ENCODE measurements around the gene CACNB3. TPM values are rescaled to one million over a fixed set of nuclear protein-coding genes. Genes with fewer than 3 reads are reported as not detected.
"Not testable (repeated sequence)": the region's sequence is repeated elsewhere in the genome, so short reads cannot be mapped to it uniquely, and the experiment has no call there.

The CACNB3 gene
- total and polyA plus RNA-seq, 8 donors = under 0.01 to 140 (median 12.7) TPM

DNA sequence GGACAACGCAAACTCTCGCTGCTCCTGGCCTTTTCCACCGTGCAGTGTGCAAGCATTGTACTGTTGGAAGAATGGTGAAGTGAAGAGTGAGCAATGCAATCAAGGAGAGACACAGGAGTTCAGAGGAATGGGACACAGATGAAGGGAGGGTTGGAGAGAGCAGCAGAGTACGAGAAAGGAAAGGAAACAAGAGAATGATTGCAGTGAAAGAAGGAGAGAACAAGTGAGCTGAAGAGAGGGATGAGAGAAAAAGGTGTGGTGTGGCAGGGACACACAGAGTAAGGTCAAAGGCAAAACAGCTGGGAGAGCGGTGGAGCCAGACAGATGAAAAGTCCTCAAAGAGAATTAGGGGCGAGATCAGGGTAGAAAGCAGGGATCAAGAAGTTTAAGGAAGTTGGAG is 13.0 kb downstream of the CACNB3 start:
- Histone ChIP-seq H3K27ac (no peak overlapping the region), H3K4me1 (no peaks in the 10 kb centered on the region), H3K36me3 (peaks cover 75 to 100% (median 100%) of the 10 kb centered on the region in 4 donors), H3K27me3 (no peaks in the 10 kb centered on the region), H3K9me3 (no peaks in the 10 kb centered on the region), H3K4me3 (no peak overlapping the region)
- WGBS, 5 donors = 84 to 88% (median 86%) methylated on average over 6 of the region's 6 CpGs
- no peak for DNase-seq
- intact Hi-C loops (cut with DNase I; ENCODE audit: low total_unique reads) = no loop called here
- TF ChIP-seq EP300 (IDR thresholded peaks at IDR 0.05) = no peak
- TF ChIP-seq, protein P1, sequence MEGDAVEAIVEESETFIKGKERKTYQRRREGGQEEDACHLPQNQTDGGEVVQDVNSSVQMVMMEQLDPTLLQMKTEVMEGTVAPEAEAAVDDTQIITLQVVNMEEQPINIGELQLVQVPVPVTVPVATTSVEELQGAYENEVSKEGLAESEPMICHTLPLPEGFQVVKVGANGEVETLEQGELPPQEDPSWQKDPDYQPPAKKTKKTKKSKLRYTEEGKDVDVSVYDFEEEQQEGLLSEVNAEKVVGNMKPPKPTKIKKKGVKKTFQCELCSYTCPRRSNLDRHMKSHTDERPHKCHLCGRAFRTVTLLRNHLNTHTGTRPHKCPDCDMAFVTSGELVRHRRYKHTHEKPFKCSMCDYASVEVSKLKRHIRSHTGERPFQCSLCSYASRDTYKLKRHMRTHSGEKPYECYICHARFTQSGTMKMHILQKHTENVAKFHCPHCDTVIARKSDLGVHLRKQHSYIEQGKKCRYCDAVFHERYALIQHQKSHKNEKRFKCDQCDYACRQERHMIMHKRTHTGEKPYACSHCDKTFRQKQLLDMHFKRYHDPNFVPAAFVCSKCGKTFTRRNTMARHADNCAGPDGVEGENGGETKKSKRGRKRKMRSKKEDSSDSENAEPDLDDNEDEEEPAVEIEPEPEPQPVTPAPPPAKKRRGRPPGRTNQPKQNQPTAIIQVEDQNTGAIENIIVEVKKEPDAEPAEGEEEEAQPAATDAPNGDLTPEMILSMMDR (IDR thresholded peaks at IDR 0.05) = no peak
- no peak for TF ChIP-seq POLR2A (IDR thresholded peaks at IDR 0.05)
- TF ChIP-seq POLR2AphosphoS5 (IDR thresholded peaks at IDR 0.05) = no peak

- Histone ChIP-seq H3K36me3 (peaks cover 88 to 100% (median 100%) of the 10 kb centered on the region in 4 donors), H3K27me3 (no peaks in the 10 kb centered on the region), H3K9me3 (no peaks in the 10 kb centered on the region), H3K4me1 (no peaks in the 10 kb centered on the region), H3K4me3 (no peak overlapping the region), H3K27ac (no peak overlapping the region)
- intact Hi-C loops (cut with DNase I; ENCODE audit: low total_unique reads) = no loop called here
- WGBS, 5 donors = 87 to 93% (median 90%) methylated on average over 12 of the region's 12 CpGs
- no peak for DNase-seq
- TF ChIP-seq POLR2A (IDR thresholded peaks at IDR 0.05) (no peak), EP300 (IDR thresholded peaks at IDR 0.05) (no peak), POLR2AphosphoS5 (IDR thresholded peaks at IDR 0.05) (no peak)
- TF ChIP-seq, protein P1 (IDR thresholded peaks at IDR 0.05) = no peak
Observed at GRCh38 chr12:48832321-48833060, 14.2 kb downstream of the CACNB3 start.

GRCh38 chr12:48838048-48838447 is 19.8 kb downstream of the CACNB3 start:
- intact Hi-C loops (cut with DNase I; ENCODE audit: low total_unique reads) = no loop called here
- Histone ChIP-seq H3K9me3 (no peaks in the 10 kb centered on the region), H3K27ac (no peak overlapping the region), H3K36me3 (peaks cover 79 to 97% (median 94%) of the 10 kb centered on the region in 4 donors), H3K4me3 (no peak overlapping the region), H3K4me1 (no peaks in the 10 kb centered on the region), H3K27me3 (no peaks in the 10 kb centered on the region)
- no peak for DNase-seq
- TF ChIP-seq EP300 (IDR thresholded peaks at IDR 0.05) (no peak), POLR2AphosphoS5 (IDR thresholded peaks at IDR 0.05) (no peak), POLR2A (IDR thresholded peaks at IDR 0.05) (no peak)
- TF ChIP-seq, protein P1 (IDR thresholded peaks at IDR 0.05) = no peak
- WGBS, 5 donors = 78 to 84% (median 83%) methylated on average over 4 of the region's 4 CpGs

DNA sequence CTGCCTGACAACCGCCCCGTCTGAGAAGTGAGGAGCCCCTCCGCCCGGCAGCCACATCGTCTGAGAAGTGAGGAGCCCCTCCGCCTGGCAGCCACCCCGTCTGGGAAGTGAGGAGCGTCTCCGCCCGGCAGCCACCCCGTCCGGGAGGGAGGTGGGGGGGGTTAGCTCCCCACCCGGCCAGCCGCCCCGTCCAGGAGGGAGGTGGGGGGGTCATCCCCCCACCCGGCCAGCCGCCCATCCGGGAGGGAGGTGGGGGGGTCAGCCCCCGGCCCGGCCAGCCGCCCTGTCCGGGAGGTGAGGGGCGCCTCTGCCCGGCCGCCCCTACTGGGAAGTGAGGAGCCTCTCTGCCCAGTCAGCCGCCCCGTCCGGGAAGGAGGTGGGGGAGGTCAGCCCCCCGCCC is 23.7 kb downstream of the CACNB3 start:
- H3K27me3 ChIP-seq; H3K4me3 ChIP-seq; intact Hi-C loops (cut with DNase I; ENCODE audit: low total_unique reads); H3K4me1 ChIP-seq; DNase-seq; H3K27ac ChIP-seq; H3K9me3 ChIP-seq: not testable (repeated sequence)
- 93 to 100% (median 98%) methylated on average over 1 to 25 of the region's 29 CpGs; no CpG with 5 or more reads in 1 of the 5 donors for WGBS, 5 donors
- peaks cover 63 to 92% (median 88%) of the 10 kb centered on the region in 4 donors for H3K36me3 ChIP-seq

All from stomach (tissue), 9 donors.